Bronchial epithelial cell (primary cell): ENCODE results near the gene SIGMAR1. TPM values are rescaled to one million over a fixed set of nuclear protein-coding genes. Genes with fewer than 3 reads are reported as not detected.

ENCODE experiments used
- DNase-seq: peaks from one replicate; pipeline ENCODE4 v3.0.0-alpha.2; 2010; ENCODE audit warnings: low read depth
- FAIRE-seq: peaks from 2 replicates; lab custom pipeline; 2011; peaks lifted over from hg19 to GRCh38; lab: Jason Lieb, UNC
- H3K27me3 ChIP-seq: 2 replicates; pipeline ENCODE4 v1.5.1; 2011; ENCODE audit warnings: low read length; ENCODE audit not compliant: control insufficient read depth, insufficient read depth
- H3K36me3 ChIP-seq: 2 replicates; pipeline ENCODE4 v1.5.1; 2011; ENCODE audit warnings: low read length; ENCODE audit not compliant: control insufficient read depth, insufficient read depth
- H3K4me3 ChIP-seq: 2 replicates; pipeline ENCODE4 v1.5.1; 2011; ENCODE audit warnings: mild to moderate bottlenecking, low read depth, low read length, control low read depth
- CTCF ChIP-seq: IDR thresholded peaks from 2 replicates; pipeline ENCODE4 v1.5.1; 2011; ENCODE audit warnings: mild to moderate bottlenecking, moderate library complexity, low read length, control low read depth, inconsistent platforms; ENCODE audit not compliant: insufficient read depth, severe bottlenecking
- total RNA-seq: library from RNA; depleted of rRNA; stranded (reverse); fragments of >200 nt; gene quantifications from 2 replicates; pipeline ENCODE4 v1.2.1, GENCODE V29; 2014

The SIGMAR1 gene
- total RNA-seq, 1 donor from 2014 or later, result 74.8 TPM

GRCh38 chr9:34591917-34592866 is 45.4 kb downstream of the SIGMAR1 start:
- Histone ChIP-seq H3K36me3 (no peaks in the 10 kb centered on the region), H3K4me3 (no peak overlapping the region), H3K27me3 (peaks cover 25% of the 10 kb centered on the region)
- no peak for FAIRE-seq
- no peak for DNase-seq
- no peak for TF ChIP-seq CTCF

- Histone ChIP-seq H3K4me3 (peak overlapping the region; percentile 6), H3K27me3 (peaks cover 32% of the 10 kb centered on the region), H3K36me3 (no peaks in the 10 kb centered on the region)
- peak; percentile 42 for DNase-seq
- TF ChIP-seq CTCF, result peak; percentile 98
- no peak for FAIRE-seq
These were observed 46.2 kb downstream of the SIGMAR1 start for GRCh38 chr9:34591248-34591916.

GRCh38 chr9:34590381-34591247 is 47.0 kb downstream of the SIGMAR1 start:
- H3K27me3 ChIP-seq, result peaks cover 40% of the 10 kb centered on the region
- TF ChIP-seq CTCF, result no peak
- no peaks in the 10 kb centered on the region for H3K36me3 ChIP-seq
- DNase-seq, result no peak
- peak overlapping the region; percentile 6 for H3K4me3 ChIP-seq
- FAIRE-seq, result no peak

- TF ChIP-seq CTCF, result no peak
- DNase-seq, result no peak
- peaks cover 46% of the 10 kb centered on the region for H3K27me3 ChIP-seq
- no peaks in the 10 kb centered on the region for H3K36me3 ChIP-seq
- FAIRE-seq, result no peak
- H3K4me3 ChIP-seq, result peak within 1 kb of the TSS; percentile 24
These were observed 47.8 kb downstream of the SIGMAR1 start, which contains the start of gene CNTFR for GRCh38 chr9:34589636-34590380. TSS of gene CNTFR (minus strand) at chr9:34589724. CDS start at chr9:34568981, 20,743 bp downstream.
